Measurements from ENCODE around the gene NHSL2.

The NHSL2 gene

DNA sequence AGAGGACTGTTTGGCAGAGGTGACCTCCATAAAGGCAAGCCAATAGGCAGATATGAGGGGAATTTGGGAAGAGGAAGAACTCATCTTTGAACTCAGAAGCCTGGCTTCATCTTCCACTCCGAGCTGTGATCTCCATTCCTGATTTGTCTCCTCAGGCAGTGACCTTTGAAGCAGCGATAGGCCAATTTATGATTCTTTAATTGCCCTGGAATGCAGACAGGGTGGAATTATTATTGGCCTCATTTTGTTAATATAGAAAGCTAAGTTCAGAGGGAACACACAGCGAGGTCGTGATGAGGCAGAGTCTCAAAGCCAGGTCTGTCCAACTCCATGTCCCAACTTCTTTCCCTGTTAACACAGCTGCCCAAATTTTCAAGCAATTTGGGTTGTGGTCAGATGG is 204.2 kb downstream of the NHSL2 start:
- no peak for DNase-seq

DNA sequence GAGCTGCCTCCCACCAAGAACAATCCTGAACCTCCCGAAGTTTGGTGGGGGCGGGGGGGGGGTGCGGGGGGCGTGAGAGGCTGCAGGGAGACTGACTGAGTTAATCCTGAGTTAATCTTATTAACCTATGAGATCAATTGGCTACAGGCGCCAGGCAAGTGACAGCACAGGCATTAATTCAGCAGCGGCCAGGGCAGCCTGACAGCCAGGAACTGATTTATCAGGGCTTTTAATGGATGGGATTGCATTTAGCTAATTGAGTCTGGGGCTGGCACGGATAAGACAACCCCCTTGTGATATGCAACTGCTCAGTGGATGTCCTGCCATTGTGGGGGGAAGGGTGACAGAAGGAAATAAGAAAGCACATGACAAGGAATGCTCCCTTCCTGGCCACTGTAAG is 204.7 kb downstream of the NHSL2 start:
- no peak for DNase-seq

DNA sequence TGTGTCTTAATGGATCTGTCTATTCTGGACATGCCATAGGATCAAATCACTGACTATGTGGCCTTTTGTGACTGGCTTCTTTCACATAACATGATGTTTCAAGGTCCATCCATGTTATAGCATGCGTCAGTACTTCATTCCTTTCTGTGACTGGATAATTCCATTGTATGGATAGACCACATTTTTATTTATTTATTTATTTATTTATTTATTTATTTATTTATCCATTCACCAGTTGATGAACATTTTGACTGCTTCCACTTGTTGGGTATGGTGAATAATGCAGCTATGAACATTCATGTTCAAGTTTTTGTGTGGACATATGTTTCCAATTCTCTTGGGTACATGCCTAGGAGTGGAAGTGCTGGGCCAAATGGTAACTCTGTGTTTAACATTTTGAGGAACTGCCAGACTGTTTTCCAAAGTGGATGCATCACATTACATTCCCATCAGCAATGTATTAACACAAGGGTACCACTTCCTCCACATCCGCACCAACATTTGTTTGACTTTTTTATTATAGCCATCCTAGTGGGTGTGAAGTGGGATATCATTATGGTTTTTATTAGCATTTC is 207.1 kb downstream of the NHSL2 start:
- DNase-seq = no peak

DNA sequence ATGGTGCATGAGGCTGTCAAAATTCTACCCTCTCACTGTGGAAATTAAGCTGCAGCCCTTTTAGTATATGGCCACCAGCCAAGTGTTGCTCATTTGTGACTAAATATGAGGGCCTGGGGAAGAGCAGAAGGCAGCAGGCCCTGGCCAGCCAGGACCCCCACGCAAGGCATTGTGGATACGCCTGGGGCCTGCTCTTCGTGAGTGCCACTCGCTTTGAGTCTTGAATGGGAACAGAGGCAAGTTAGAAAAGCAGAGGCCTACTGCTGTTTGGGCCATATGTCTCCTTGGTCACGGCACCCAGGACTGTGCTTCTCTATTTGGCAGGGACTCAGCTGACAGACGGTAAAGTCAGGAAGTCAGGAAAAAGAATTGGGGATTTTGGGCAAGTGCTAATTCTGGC is 210.2 kb downstream of the NHSL2 start:
- DNase-seq = no peak

DNA sequence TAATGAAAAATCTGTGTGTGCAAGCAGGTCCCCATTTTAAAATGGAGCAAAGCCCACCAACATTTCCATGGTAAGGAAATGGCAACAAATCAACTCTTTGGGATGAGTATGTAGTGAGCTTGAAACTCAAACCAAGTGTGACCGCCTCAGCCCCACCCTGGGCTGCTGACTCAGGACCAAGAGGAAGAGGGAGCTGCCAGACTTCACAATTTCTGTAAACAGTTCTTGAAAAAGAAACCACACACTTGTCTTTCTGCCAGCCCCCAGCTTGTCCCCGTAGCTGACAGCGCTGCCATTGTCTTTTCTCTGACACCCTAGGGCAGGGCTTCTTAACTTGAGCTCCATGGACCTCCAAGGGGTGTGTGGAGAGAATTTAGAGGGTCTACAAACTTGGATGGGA is 210.7 kb downstream of the NHSL2 start:
- no peak for DNase-seq

DNA sequence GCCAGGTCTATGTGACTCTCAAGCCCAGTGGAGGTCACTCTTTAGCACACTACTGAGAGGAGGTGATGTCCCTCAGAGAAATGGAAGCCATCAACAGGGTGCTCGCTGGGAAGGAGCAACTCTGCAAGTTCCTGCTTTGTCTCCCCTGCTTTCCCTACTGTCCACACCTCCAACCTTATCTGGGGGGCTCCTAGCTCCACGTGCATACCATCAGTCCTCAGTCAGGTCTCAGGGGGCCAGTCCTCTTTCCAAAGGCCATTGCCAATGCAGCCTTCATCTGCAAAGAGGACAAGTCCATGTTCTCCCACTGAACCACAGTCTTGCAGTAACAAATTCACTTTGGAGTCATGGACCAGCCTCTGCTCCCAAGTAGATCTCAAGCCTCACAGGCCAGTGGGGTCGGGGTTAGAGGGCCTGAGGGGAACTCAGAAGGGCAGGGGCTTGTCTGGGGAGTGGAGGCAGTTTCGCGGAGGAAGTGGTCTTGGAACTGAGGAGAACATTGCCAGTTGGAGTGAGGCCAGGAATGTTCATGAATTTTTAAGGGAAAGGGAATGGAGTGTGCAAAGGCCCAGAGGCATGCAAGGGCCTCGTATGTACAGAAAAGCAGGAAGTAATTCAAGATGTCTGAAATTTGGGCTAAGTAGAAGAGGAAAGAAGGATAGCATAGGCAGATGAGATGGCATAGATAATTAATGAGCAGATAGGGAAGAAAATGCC is 212.1 kb downstream of the NHSL2 start:
- no peak for DNase-seq

DNA sequence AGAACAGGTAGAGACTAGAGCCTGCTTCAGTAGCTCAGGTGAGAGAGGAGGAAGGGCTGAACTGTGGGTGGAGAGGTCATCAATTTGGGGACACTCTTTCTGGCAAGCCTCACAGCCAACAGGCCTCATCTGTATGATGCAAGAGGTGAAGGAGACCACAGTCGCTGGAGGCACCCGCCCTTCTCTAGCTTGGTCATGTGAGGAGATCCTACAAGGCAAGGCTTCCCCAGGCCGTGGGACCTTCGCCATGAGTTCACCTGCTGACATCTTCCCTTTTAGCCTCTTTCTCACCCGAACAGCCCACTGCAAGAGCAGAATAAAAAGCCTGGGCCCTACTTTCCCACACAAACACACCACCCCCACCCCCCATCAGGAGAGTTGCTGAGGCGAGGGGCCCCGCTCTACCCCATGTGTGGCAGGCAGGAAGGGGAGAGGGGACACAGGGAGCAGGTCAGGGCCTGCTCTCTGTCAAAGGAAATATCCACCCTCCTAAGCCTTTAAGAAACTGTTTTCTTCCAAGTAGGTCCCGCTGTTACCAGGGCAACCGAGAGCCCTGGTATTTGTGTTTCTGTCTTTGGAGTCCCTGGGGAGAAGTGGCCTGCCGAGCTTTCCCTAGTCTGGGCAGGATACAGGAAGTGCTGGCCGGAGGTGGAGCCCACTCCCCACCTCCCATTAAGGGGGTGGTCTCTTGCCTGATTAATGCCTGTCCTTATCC is 213.0 kb downstream of the NHSL2 start:
- DNase-seq = peak; percentile 83

DNA sequence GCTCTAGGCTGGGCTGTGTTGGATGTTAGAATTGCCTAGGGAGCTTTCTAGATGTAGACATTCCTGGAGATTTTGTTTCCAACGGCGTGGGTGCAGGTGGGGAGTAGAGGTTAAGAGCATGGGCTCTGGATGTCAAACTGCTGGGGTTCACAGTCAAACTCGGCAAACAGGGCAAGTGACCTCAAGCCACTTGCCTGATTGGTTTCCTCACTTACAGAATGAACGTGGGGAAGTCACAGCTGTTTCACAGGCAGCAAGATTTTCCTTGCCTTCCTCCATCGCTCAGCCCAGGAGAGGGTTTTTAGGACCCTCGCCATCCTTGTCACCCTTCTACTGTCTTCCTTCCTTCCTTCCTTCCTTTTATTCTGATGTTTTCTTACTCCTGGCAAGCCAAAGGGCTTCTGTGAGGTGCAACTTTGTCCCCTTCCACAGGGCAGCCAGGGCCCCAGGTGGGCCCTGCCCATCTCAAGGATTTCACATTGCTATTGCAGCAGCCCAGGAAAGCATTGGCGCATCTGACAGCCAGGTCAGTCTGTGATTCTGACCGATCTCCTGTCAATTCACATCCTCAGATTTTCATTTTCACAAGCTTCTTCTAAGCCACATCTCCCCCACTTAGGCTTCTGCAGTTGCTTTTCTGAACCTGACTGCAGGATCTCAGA is 214.0 kb downstream of the NHSL2 start:
- no peak for DNase-seq

DNA sequence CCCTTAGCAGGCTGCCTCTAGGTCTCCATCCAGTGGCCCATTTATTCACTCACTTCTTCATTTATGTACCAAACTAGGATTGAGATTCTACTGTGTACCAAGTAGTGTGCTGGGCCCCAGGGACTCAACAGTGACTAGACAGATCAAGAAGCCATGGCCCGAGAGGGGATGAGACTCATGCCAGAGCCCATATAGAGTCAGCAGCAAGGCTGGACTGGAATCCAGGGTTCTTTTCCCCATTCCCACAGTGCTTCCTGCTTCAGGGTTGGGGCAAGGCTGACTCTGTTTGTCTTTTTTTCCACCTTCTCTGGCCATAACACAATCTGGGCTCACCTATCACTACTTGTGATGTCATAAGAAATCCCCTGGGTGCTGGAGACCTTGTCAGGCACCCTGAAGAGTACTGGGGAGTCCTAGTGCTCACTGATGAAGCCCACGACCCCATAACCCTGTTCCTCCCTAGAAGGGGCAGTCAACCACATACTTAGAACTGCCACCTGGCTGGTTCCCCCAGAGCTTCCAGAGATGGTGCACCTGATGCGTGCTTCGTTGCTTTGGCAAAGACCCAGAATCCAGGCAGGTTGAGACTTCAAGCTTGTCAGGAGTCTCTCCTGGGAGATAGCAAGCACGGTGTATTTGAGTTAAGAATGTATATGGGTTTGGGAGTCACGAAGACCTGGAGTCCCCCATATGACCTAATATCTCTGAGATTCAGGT is 214.8 kb downstream of the NHSL2 start:
- DNase-seq = no peak

DNA sequence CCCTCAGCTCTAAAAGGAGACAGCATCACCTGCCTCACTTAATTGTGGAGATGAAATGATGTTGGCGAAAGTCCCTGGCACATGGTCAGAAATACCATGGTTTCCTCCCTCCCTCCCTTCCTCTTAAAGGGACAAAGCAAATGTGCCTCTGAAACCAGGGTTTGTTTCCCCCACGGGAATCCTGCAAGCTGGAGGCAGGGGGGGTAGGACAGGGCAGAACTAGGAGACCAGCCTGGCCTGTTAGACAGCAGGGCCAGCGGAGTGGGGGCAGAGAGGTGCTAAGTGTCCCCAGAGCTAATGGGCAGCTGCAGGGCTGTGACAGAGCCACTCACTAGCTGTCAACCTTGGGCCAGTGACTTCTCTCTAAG is 215.4 kb downstream of the NHSL2 start:
- DNase-seq = no peak

DNA sequence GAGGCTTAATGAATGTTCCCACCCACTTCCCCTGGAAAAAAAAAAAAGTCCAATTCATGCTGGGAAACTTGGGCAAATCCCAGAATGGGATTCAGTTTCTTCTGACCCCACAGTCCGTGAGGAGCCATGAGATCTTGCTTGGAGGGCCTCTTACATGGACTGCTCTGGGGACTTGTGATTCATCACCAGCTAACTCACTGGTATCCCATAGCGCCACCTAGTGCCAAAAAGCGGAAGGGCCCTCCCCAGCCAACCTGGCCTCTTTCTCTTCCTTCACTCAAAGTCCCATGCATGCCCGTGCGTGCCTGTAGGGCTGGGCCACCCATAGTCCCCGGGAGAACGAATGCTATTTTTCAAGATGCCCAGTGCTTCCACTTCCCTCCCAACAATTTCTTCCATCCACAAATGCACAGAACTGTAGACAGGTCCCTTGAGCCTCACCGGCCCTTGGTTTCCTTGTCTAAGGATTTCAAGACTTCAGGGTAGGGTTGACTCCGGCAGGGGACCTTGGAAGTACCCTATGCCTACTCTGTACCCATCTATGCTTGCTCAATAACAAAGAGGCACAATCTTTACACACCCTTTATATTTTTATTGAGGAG is 216.0 kb downstream of the NHSL2 start:
- DNase-seq = peak; percentile 92

DNA sequence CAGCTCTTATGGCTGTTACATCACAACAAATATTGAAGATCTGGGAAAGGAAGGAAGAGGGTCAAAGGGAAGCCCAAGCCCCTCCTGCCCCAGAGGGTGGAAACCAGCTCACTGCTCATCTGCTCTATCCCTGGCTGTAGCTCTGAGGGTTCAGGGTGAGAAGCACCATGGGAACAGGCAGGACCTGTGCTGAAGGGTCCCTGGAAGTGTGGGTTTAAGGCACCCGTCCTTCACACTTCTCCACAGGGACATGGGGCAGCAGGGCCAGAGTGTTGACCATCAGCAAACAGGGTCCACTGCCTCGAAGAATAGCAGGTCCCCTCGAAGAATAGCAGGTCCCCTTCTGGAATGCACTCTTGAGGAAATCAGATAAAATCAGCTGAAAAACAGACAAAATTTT is 216.7 kb downstream of the NHSL2 start:
- DNase-seq = no peak

DNA sequence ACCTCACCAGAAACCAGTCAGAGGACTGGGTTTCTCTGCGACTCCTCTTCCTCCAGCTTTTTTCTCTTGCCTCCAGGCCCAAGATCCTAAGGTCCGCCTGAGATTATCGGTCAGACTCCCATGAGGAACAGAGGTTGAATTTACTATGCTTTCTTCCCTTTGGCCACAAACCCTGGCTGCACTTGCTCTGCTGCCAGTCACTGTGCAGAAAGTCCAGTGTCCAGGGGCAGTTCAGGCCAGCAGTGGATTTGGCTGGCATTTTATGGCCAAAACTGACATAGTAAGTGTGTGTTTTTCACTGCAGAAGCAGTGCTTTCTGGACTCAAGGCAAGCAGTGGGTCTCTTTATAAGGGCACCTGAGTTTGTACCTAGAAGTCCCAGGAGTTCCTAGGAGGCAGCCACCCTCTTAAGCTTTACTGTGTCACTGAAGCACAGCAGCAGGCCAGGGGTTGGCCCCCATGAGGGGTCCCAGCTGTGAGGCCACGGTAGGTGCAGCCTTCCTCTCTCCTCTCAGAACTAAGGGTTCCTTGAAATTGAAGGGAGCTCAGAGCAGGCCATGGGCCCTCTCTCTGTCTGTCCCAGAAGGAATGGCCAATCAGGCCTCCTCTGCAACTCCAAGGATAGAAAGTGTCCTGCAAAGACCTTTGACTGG is 217.7 kb downstream of the NHSL2 start:
- no peak for DNase-seq

DNA sequence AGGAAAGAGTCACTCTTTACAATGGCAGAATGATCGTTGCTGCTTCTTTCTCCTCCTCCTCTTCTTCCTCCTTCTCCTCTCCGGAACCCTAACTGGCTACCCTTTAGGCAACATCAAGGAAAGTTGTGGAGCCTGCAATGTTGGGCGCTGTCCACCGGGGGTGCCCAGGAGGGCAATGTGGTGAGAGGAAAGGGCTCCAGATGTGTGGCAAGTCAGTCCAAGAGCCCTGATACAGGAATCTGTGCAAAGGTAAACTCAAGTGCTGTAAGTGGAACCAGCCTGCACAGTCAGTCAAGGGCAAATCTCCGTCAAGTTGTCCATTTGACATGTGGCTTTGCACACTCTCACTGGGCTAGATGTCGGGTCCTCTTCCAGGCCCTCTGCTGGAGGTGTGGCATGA is 218.2 kb downstream of the NHSL2 start:
- DNase-seq = no peak

DNA sequence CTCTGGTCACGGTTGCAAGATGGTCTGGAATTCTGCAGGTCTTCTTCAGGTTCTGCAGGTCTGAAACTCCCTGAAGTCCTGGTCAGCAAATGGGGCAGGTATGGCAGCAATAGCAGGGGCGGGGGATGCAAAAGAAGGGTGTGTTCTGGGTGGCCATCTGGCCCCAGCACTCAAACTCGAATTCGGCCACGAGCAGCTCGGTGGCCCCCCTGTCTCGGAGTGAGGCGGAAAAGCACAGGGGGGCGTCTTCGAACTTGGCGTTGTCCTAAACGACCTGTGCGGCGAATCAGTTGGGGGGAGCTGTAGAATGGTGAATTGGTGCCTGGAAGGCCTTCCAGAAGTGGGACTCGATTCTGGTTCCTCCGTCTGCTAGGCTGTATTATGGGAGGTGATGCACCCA is 219.0 kb downstream of the NHSL2 start:
- DNase-seq = no peak

DNA sequence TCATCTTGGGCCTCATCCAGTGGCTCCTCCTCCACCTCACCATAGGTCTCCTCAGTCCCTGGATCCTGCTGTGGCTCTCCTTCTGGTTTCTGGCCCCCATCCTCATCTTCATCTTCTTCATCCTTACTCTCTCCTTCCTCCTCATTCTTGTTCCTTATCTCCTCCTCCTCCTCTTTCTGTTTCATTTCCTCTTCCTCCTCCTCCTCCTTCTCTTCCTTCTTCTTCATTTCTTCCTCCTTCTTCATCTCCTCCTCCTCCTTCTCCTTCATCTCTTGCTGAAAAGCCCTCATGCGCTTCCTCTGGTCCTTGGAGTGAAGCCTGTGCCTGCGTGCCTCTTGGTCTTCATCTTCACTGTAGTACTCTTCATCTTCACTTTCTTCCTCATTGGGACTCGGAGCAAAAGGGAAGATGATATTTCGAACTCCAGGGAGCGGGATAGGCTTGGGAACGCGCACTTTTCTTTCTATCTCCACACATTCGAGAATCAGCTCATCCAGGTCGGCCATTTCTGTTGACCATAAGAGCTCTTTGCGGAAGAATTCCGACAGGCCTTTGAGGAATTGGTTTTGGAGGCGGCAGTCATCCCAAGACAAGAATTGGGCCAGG is 219.6 kb downstream of the NHSL2 start:
- no peak for DNase-seq

DNA sequence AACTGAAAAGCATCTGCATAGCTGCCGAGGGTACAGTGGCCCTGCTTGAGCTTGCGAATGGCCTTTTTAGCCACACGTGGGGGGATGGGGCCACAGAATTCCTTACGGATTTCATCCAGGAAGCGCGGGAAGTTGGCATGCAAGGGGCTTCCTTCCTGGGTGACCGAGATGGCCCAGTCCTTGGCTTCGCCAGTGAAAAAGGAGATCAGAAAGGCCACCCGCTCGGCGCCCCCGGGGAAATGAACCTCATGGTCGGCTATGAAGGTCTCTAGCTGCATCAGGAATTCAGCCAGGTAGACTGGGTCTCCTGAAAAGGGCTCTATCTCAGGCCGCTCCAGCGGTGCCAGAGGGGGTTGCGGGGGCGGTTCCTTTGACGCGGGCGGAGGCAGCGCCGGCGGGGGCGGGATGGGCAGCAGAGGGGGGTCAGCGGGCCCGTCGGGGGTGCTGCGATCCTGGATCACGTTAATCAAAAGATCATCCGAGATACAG is 220.2 kb downstream of the NHSL2 start:
- no peak for DNase-seq

DNA sequence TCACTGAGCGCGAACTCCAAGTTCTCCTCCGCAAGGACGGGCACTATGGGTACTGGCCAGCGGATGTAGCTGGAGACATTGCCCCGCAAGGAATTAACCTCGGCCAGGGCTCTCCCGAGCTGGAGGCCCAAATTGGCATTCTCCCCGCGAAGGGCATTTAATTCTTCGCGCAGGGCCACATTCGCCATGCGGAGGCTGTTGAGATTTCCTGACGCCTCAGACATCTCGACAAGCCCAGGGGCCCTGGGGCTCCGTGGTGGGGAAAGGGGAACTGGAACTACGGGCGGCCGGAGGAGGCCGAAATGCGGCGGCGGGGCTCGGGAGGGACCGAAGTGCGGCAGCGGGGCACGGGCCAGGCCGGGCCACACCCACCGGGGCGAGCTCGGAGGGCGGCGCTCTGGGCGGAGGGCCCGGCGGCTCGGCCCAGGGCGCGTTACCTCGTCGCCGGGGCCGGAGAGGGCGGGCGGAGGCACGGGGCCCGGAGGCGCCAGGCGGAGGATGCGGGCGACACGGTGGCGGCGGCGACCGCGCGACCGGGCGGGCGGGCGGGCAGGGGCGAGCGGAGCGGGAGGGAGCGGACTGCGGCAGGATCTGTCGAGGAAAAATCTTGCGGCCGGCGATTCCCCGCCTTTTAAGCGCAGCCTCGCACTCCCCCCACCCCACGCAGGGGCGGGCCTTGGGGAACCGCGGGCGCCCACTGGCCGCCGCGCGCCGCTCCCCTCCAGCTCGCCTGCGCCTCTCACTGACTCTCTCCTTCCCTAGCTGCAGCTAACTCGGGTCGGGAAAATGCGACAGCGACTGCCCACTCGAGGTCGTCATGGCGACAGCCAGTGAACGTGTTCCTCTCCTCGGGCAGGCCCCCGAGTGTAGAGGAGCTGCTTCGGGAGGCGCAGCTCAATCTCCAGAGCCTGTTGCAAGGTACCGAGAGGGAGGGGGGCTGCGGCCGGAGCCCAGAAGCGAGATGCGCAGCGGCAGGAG is 221.0 kb downstream of the NHSL2 start, which contains the start of gene RTL5:
Gene RTL5 (minus strand): TSS at position 599 of the 978 bp plus-strand sequence.
- DNase-seq = peak; percentile 94

DNA sequence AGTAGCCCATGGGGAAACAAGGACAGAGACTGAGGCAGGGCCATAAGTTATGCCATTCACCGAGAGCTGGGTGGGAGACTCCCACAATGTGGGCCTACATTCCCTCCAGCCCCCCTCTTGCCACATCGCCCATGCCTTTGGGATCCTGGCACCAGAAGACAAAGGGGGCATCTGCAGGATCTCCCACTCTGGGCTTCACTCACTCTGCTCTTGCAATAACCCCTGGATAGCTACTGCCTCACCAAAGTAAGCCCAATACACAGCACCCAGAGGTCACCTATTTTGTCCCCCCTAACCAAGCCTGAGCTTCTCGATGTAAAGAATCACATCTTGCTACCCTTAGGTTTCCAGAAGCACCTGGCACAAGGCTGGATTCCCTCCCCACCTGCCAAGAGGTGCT is 221.8 kb downstream of the NHSL2 start:
- no peak for DNase-seq

DNA sequence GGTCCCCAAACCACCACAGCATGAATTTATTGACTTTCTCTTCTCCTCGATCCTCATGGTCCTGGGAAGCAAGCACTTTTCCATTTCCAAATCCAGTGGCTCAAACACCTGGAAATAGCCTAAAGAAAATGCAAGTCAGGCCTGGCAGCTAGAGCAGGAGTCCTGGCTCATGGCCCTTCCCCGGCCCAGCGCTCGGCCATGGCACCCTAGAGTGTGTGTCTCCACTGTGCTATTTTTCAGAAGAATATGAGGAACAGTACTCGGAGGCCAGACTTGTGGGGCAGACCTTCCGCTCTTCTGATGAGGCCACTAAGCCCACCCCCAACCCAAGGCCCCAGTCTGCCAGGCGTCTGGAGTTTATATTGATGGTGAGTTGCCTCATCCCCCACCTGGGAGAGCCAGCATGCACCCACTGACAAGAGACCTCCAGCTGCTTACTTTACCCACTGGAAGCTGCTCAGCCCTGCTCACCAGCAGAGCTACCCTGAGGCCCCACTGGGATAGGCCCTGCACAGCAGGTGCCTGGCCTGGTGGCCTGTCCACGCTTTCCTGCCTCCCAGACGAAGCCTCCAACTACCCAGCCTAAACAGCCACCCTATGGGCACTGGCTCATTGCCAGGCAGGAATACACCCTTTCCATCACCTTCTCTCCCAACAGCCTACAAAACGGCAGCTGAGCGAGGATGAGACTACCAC is 223.4 kb downstream of the NHSL2 start:
- no peak for DNase-seq

All from eye (tissue), 1 donor.